HCT116 (cell line): ENCODE measurements around the gene CAMTA2.

Source experiments
- EZH2 ChIP-seq: fragments of 200-600 bp; sonication (generic); IDR thresholded peaks from 2 replicates; pipeline ENCODE4 v1.6.1; 2017; ENCODE audit warnings: antibody characterized with exemption, mixed run types
- YY1 ChIP-seq: IDR thresholded peaks from 2 replicates; pipeline ENCODE4 v1.6.1; 2011; ENCODE audit warnings: low read length, low read depth, moderate library complexity, mild to moderate bottlenecking; ENCODE audit not compliant: insufficient replicate concordance; ENCODE audit errors: extremely low read depth
- TF ChIP-seq, protein P1 (sequence below), 3 experiments: fragments of 200-600 bp in 1 of 3; sonication (generic) in 1 of 3; IDR thresholded peaks in 2 of 3; conservative IDR thresholded peaks in 1 of 3; 2 replicates each; pipeline ENCODE4 v1.5.1; 2012 to 2017; ENCODE audit warnings: low read depth in 2 of 3, low read length in 2 of 3, antibody characterized with exemption in 1 of 3, borderline replicate concordance in 1 of 3, control low read depth in 1 of 3, mild to moderate bottlenecking in 1 of 3, mixed read lengths in 1 of 3, mixed run types in 1 of 3, moderate library complexity in 1 of 3; ENCODE audit not compliant: insufficient read depth in 1 of 3

- TF ChIP-seq YY1 (no peak), EZH2 (no peak)
- TF ChIP-seq, protein P1, sequence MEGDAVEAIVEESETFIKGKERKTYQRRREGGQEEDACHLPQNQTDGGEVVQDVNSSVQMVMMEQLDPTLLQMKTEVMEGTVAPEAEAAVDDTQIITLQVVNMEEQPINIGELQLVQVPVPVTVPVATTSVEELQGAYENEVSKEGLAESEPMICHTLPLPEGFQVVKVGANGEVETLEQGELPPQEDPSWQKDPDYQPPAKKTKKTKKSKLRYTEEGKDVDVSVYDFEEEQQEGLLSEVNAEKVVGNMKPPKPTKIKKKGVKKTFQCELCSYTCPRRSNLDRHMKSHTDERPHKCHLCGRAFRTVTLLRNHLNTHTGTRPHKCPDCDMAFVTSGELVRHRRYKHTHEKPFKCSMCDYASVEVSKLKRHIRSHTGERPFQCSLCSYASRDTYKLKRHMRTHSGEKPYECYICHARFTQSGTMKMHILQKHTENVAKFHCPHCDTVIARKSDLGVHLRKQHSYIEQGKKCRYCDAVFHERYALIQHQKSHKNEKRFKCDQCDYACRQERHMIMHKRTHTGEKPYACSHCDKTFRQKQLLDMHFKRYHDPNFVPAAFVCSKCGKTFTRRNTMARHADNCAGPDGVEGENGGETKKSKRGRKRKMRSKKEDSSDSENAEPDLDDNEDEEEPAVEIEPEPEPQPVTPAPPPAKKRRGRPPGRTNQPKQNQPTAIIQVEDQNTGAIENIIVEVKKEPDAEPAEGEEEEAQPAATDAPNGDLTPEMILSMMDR (IDR thresholded peaks at IDR 0.05 in 2 of 3, conservative IDR thresholded peaks at IDR 0.05 in 1 of 3; ENCODE audit: borderline replicate concordance in 1 of 3, insufficient read depth in 1 of 3, low read depth in 2 of 3, low read length in 2 of 3): no peak
Observed at GRCh38 chr17:4951486-4951885, 36.0 kb downstream of the CAMTA2 start.
